TTC549 (cell line): ENCODE measurements around the gene SSTR3.
"Not testable (repeated sequence)": the region's sequence is repeated elsewhere in the genome, so short reads cannot be mapped to it uniquely, and the experiment has no call there.

ENCODE experiments used
- FAIRE-seq: peaks from 2 replicates; lab custom pipeline; 2012; peaks lifted over from hg19 to GRCh38; lab: Jason Lieb, UNC

SSTR3 gene

GRCh38 chr22:37242395-37242918, 30.2 kb upstream of the SSTR3 start:
- FAIRE-seq: no peak

- no peak for FAIRE-seq
Observed at GRCh38 chr22:37241351-37242142, 29.3 kb upstream of the SSTR3 start.

- no peak for FAIRE-seq
Observed at GRCh38 chr22:37240941-37241320, 28.7 kb upstream of the SSTR3 start.

- no peak for FAIRE-seq
Observed at GRCh38 chr22:37240240-37240940, 28.1 kb upstream of the SSTR3 start.

DNA sequence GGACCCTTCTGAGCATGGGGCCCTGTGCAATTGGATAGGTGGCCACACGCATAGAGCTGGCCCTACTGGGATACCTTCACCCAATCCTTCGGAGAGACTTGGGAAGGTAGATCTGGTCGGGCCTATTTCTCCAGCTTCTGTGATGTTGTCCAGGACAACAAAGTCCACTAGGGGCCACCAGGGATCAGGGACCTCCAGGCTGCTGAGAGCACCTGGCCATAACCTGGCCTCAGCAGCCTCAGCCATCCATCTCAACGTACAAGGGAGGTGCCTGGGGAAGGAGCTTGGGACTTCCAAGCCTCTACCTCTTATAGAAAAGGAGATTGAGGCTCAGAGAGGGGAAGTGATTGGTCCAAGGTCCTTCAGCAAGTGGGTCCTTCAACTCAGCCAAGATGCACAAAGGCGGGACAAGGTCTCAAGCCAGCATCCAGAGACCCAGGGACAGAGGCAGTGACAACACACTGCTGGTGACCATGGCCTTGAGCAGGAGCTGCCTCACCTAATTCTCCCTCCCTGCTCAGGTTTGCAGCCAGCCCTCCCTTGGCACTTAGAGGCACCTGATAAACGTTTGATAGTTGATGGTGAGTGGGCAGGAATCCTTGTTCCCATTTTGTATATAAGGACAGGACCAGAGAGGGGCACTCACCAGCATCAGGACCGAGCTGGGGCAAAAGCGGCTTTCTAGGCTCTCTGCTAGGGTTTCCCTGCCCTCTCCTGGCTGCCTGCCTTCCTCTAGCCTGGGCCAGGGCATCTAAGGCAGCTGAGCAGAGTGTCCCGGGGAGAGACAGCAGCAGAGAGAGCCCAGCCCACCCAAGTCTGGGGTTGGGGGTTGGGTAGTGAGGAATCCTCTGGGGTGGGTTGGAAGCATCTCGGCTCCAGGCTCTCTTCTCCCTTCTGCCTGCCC, 27.3 kb upstream of the SSTR3 start:
- FAIRE-seq: no peak

- no peak for FAIRE-seq
Observed at GRCh38 chr22:37237371-37238268, 25.3 kb upstream of the SSTR3 start.

DNA sequence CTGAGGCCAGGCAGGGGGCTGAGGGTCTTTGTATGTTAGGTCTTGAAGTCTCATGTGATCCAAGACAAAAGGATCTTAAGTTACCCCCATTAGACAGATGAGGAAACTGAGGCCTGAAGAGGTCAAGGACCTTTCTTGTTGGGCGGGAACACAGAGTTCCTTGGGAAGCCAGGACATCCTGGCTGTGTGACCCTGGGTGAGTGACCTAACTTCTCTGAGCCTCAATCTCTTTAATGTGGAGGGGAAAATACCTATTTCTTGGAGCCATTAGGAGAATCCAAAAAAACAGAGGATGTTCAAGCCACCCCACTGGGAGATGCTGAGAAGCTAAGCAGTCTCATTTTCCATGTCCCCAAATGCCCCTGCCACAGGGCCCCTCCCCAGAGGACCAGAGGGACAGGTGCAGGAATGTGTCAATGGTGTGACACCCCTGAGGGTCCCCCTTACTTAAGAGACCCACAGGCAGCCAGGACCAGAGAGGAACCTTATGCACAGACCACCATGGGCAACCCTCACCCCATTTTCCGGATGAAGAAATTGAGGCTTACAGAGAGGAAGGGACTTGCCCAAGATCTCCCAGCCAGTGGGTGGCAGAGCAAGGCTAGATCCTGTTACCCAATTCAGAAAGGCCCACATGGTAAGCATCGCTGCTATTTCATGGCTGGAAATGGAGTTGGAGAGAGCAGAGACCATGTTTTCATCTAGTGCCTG, 23.8 kb upstream of the SSTR3 start:
- FAIRE-seq: no peak

GRCh38 chr22:37234736-37235711, 22.7 kb upstream of the SSTR3 start:
- no peak for FAIRE-seq

DNA sequence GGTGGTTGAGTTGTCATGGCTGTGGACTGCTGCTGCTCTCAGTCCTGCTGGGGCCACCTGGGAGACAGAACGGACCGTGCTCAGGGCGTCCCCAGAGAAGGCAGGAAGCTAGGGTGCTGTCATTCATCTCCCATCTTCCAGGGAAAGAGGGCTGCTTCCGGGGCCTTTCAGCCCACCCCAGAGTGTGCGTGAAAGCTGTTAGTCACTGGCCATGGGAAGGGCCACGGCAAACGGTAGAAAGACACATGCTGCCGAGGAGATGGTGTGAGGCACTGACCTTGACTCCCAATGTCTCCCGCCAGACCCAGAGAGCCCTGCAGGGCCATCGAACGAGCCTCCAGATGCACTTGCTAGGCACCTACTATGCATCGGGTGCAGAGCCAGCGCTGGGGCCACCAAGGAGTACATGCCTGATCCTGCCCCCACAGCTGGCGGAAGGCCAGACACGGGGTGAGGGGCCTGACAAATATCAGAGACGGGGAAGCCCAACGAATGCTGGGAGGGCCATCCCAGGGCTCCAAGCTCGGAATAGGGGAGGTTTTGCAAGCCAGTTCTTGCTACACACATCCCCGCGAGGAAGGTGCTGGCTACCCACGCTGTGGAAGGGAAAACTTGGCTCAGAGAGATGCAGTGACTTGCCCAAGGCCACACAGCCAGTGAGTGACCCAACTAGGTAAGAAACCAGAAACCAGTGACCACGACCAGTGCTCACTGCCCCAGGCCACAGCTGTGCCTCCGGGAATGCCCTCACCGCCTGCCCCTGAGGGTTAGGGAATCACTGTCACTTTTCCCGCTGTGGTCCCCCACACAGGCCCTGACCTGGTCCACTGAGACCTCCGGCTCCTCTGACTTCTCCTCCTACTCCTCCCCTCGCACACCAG, 21.7 kb upstream of the SSTR3 start:
- FAIRE-seq: no peak

GRCh38 chr22:37233371-37233750, 21.1 kb upstream of the SSTR3 start:
- not testable (repeated sequence) for FAIRE-seq

DNA sequence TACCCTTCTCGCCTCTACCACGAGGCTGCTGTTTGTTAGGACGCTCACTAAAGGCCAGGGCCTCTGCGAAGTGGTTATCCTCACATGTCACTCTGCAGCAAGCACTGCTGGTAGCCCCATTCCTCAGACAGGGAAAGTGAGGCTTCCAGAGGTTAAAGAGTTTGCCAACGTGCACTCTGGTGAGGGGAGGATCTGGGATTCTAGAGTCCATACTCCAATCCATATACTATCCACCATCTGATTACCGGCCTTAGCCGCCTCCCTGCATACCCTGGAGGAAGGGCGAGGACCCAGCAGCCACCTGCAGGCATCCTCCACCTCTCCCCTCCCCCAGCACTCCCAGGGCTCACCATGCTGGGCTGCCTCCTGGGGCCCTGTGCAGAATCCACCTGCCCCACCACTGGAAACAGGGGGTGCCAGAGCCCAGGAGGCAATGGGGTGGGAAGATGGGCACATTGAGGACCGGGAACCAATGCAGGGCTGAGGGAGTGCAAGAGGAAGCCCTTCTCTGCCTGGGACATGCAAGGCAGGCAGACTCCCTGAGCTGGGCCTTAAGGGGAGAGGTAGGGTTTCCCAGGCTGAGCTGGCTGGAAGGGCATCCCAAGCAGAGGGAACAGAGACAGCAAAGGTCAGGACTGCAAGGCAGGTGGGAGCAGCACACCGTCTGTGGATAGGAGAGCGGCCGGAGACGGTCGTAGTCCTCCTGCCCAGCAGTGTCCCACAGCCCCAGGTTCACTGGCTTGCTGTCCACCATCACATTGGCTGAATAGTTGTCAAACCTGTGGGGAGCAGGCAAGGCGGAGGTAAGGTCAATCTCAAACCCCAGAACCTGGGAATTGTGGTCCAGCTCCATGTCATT, 20.1 kb upstream of the SSTR3 start:
- no peak for FAIRE-seq

- FAIRE-seq: no peak
Observed at GRCh38 chr22:37231406-37232139, 19.3 kb upstream of the SSTR3 start.

GRCh38 chr22:37230673-37231405, 18.6 kb upstream of the SSTR3 start:
- FAIRE-seq: no peak

DNA sequence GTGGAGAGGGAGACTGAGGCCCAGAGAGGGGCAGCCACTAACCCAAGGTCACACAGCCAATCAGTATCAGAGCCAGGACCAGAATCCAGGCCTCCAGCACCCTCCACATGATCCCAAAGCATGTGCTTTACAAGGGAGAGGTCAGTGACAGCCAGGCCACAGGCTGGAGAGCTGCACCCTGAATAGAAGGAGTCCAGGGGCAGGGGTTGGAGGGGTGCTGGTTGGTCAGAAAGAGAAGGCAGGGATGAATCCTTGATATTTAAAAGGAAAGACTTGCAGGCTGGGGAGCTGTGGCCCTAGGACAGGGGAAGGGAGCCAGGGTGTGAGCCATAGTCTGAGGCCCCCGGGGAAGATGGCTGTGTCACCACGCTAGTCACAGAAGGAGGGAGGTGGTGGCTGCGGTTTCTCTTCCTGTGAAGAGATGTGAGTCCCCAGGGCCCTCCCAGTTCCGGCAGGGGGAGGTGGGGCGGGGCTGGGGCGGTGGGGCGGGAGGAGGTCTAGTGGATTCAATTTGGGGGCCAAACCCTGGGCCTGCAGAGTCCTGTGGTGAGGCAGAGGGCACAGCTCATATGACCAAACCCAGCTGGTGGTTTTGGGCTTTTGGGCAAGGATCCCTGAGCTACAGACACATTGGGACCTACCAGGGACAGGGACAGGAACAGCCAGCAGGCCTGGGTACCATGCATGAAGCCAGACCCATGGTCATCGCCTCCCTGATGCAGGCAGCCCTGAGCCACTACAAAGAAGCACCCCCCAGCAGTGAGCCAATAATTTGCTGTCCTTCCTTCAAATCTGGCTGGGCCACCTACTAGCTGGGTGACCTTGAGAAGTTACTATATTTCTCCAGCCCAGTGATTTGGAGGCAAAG, 17.8 kb upstream of the SSTR3 start:
- FAIRE-seq: no peak
